Type B pancreatic cell (in vitro differentiated cells): ENCODE measurements around the gene PRLHR. TPM values are rescaled to one million over a fixed set of nuclear protein-coding genes. Genes with fewer than 3 reads are reported as not detected.

Source experiments
- DNase-seq: peaks from one replicate; pipeline ENCODE4 v3.0.0; 2021; ENCODE audit warnings: mixed read lengths; ENCODE audit not compliant: unreplicated experiment; ENCODE audit errors: extremely low spot score
- H3K27ac Mint-ChIP-seq: 2 replicates; pipeline ENCODE4 v1.8.0; 2021; ENCODE audit warnings: mild to moderate bottlenecking, mixed read lengths
- H3K27me3 Mint-ChIP-seq: 2 replicates; pipeline ENCODE4 v1.8.0; 2021; ENCODE audit warnings: mixed read lengths
- H3K36me3 Mint-ChIP-seq: 2 replicates; pipeline ENCODE4 v1.8.0; 2021; ENCODE audit warnings: mixed read lengths
- H3K4me1 Mint-ChIP-seq: one replicate; pipeline ENCODE4 v1.8.0; 2021; ENCODE audit warnings: mixed read lengths; ENCODE audit not compliant: unreplicated experiment
- H3K4me3 Mint-ChIP-seq: 2 replicates; pipeline ENCODE4 v1.8.0; 2021; ENCODE audit warnings: mild to moderate bottlenecking, mixed read lengths
- H3K9me3 Mint-ChIP-seq: 2 replicates; pipeline ENCODE4 v1.8.0; 2021; ENCODE audit warnings: mixed read lengths
- total RNA-seq: library from RNA; stranded (reverse); gene quantifications from 2 replicates; pipeline ENCODE4 v1.2.1, GENCODE V29; 2021; ENCODE audit warnings: low replicate concordance
- TF ChIP-seq, protein P1 (sequence below): fragments of 200-600 bp; sonication (generic); conservative IDR thresholded peaks from 2 replicates; pipeline ENCODE4 v1.5.0; 2021; ENCODE audit warnings: antibody characterized with exemption, mild to moderate bottlenecking

The PRLHR gene
- total RNA-seq, 1 donor from 2014 or later, result 2.6 TPM

DNA sequence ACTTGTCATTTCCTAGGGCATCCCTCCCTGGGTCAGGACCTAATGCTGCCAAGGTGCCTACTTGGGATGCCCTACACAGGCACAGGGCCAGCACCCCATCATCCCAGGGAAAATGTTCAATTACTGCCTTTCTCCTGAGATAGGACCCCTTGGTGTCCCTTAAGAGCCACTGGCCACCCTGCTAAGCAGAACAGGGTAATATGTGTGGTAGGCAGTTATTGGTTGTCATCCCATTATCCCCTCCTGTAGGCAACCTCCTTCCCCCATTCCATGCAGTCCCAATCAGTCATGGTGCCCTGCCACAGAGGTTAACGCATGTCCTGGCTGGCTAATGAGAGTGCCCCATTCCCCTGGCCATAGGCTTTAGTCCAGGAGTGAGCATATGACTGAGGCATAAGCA is 53.2 kb downstream of the PRLHR start:
- Mint-ChIP-seq H3K36me3 (no peaks in the 10 kb centered on the region), H3K4me3 (no peak overlapping the region), H3K27ac (no peak overlapping the region), H3K9me3 (no peaks in the 10 kb centered on the region), H3K4me1 (no peaks in the 10 kb centered on the region), H3K27me3 (peaks cover 60% of the 10 kb centered on the region)
- TF ChIP-seq, protein P1, sequence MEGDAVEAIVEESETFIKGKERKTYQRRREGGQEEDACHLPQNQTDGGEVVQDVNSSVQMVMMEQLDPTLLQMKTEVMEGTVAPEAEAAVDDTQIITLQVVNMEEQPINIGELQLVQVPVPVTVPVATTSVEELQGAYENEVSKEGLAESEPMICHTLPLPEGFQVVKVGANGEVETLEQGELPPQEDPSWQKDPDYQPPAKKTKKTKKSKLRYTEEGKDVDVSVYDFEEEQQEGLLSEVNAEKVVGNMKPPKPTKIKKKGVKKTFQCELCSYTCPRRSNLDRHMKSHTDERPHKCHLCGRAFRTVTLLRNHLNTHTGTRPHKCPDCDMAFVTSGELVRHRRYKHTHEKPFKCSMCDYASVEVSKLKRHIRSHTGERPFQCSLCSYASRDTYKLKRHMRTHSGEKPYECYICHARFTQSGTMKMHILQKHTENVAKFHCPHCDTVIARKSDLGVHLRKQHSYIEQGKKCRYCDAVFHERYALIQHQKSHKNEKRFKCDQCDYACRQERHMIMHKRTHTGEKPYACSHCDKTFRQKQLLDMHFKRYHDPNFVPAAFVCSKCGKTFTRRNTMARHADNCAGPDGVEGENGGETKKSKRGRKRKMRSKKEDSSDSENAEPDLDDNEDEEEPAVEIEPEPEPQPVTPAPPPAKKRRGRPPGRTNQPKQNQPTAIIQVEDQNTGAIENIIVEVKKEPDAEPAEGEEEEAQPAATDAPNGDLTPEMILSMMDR, result no peak
- peak; percentile 43 for DNase-seq

- TF ChIP-seq, protein P1, result no peak
- no peaks in the 10 kb centered on the region for H3K4me1 Mint-ChIP-seq
- H3K4me3 Mint-ChIP-seq, result no peak overlapping the region
- H3K27ac Mint-ChIP-seq, result no peak overlapping the region
- no peaks in the 10 kb centered on the region for H3K36me3 Mint-ChIP-seq
- peaks cover 56% of the 10 kb centered on the region for H3K27me3 Mint-ChIP-seq
- DNase-seq, result no peak
- H3K9me3 Mint-ChIP-seq, result no peaks in the 10 kb centered on the region
These were observed 53.7 kb downstream of the PRLHR start for GRCh38 chr10:118541718-118542117.

Other genes with a start within 250 kb of the PRLHR start
- 42.9 and 50.8 TPM in 2 replicates for gene CACUL1, start 159.3 kb upstream of the PRLHR start, total RNA-seq